Inferior parietal cortex (tissue), 1 donor: ENCODE results near the gene RRAGD.

Source experiments
- DNase-seq: peaks from one replicate; pipeline ENCODE4 v3.0.0-alpha.2; 2016; ENCODE audit errors: extremely low spot score

Gene RRAGD

GRCh38 chr6:89346433-89346832 is 65.6 kb downstream of the RRAGD start:
- DNase-seq = no peak

DNA sequence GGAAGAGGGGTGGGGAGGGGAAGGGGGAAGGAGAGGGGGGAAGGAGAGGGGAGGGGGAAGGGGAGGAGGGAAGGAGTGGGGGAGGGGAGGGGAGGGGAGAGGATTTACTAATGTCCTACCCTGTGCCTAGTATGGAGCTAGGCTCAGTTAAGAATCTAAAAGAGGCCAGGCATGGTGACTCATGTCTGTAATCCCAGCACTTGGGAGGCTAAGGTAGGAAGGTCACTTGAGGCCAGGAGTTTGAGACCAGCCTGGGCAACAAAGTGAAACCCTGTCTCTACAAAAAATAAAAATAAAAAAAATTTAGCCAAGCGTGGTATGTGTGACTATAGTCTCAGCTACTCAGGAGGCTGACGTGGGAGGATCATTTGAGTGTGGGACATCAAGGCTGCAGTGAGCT is 72.5 kb downstream of the RRAGD start:
- DNase-seq = no peak

- DNase-seq = no peak
These were observed 76.9 kb downstream of the RRAGD start for GRCh38 chr6:89335164-89335563.

DNA sequence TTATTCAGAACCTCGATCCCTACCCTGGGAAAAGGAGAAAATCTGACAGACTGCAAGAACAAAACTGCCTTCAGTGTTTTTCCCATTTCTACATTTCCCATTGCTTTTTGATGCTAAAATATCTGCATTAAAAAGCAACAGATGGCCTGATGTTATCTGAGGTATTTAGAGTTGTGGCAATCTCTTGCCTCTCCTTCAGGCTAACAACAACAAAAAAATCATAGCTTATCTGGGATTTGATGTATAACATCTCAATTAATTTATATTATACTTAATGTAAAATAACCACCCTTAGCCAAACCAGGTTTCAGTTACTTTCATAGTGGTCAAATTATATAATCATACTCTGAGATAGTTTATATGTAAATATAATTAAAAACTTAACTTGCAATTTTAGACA is 81.2 kb downstream of the RRAGD start:
- DNase-seq = no peak

DNA sequence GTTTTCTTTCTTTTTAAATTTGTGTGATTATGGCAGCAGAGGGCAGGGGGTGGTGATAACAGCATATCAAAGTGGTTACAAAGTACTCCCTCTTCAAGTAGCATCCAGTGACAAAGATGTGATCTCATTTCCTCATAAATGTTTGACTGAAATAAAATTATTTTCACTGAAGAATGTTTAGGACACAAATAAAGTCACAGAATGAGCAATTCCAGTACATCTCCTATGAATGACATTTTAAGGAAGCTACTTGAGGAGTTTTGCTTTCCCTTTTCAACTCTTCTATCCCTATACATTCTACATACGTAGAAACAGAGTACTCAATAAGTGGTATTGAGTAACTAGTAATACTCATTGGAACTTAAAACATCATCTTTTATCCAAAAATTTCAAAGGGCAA is 83.1 kb downstream of the RRAGD start:
- no peak for DNase-seq

DNA sequence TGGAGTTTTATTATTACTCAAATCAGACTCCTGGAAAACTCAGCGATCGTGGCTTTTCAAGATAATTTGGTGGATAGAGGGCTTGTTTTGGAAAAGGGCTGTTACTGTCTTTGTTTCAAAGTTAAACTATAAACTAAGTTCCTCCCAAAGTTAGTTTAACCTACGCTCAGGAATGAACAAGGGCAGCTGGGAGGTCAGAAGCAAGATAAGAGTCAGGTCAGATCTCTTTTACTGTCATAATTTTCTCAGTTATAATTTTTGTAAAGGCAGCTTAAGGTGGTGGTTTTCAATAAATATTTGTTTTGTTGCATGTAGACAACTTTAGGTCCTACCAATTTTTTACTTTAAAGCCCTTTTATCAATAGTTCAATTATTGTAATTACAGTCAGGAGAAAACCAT is 87.8 kb downstream of the RRAGD start:
- DNase-seq = no peak

GRCh38 chr6:89323511-89323971 is 88.5 kb downstream of the RRAGD start:
- DNase-seq = no peak

- DNase-seq = peak; percentile 25
These were observed 90.7 kb downstream of the RRAGD start for GRCh38 chr6:89321131-89321970.

DNA sequence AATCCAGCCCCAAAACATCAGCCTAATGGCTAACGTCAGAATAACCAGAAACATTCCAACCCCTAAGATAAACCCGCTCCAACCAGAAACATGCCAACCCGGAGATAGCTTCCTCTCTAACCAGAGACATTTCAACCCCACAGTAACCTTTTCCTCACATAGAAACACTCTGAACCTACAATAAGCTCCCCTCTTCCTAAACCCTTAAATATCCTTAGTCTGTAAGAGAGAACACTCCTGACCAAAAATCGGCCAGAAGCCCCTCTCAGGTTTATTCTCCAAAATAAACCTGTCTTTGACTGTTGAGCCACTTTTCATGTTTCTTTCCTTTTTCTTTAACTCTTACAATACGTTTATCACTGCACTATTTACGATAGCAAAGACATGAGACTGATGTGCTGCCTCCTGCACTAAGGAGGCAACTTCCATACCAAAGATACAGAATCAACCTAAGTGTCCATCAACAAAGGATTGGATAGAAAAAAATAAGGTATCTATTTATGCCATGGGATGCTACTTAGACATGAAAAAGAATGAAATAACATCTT is 92.0 kb downstream of the RRAGD start:
- DNase-seq = no peak

- no peak for DNase-seq
These were observed 95.0 kb downstream of the RRAGD start for GRCh38 chr6:89317067-89317466.

GRCh38 chr6:89315249-89315885 is 96.7 kb downstream of the RRAGD start, which contains the start of gene GABRR2:
Gene GABRR2, minus strand, starts transcription at chr6:89315299. Its CDS starts 134 bp downstream, at chr6:89315165.
- no peak for DNase-seq

DNA sequence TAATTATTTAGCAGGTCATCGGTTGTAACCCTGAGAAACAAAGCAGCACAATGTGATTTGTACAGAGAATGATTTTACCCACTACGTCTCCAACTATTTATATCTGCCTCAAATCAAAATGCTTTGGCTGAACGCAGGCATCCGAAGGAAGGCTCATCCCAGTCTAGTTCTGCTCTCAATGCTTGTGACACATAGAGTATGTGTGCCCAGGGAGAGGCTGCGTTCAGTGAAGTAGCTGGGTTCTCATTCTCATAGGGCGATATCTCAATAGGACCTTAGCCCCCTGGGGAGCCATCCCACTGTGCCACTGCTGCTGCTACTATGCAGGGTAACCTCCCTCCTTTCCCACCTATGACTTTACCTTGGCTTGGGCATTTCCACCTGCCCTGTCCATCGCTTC is 97.4 kb downstream of the RRAGD start:
- DNase-seq = no peak
